A673 (cell line): ENCODE results near the gene PCED1A. TPM values are rescaled to one million over a fixed set of nuclear protein-coding genes. Genes with fewer than 3 reads are reported as not detected.

Experiments used
- BruUV-seq: library from RNA; stranded (reverse); fragments of 400-500 nt; replicated peaks from 2 replicates; lab custom pipeline; 2021; lab: Mats Ljungman, UMichigan
- CTCF ChIA-PET: fragments of 300-600 bp; sonication (Branson Sonifier 250); formaldehyde crosslinking; loops from one replicate; lab custom pipeline; 2022; ENCODE audit warnings: antibody characterized with exemption; lab: Charles Lee
- POLR2A ChIA-PET: fragments of 300-600 bp; sonication (Branson Sonifier 250); formaldehyde crosslinking; loops from one replicate; lab custom pipeline; 2022; ENCODE audit warnings: antibody characterized with exemption; ENCODE audit not compliant: low non-redundant PET; lab: Charles Lee
- DNase-seq: peaks from one replicate; pipeline ENCODE4 v3.0.0-alpha.2; 2015; ENCODE audit warnings: low spot score
- H3K27ac ChIP-seq: fragments of 200-600 bp; sonication (generic); 2 replicates; pipeline ENCODE4 v1.5.1; 2016; ENCODE audit warnings: mixed run types, low read depth, mild to moderate bottlenecking, mixed read lengths, antibody characterized with exemption, low read length; ENCODE audit not compliant: poor library complexity, severe bottlenecking
- H3K27me3 ChIP-seq: fragments of 200-600 bp; sonication (generic); replicated peaks from 2 replicates; pipeline ENCODE4 v1.6.1; 2017; ENCODE audit warnings: mixed run types, low read depth, mild to moderate bottlenecking, mixed read lengths, antibody characterized with exemption, low read length; ENCODE audit not compliant: insufficient read depth, poor library complexity
- H3K36me3 ChIP-seq: fragments of 200-600 bp; sonication (generic); 2 replicates; pipeline ENCODE4 v1.6.1; 2016; ENCODE audit warnings: mixed run types, mild to moderate bottlenecking, mixed read lengths, antibody characterized with exemption, low read length; ENCODE audit not compliant: insufficient read depth, poor library complexity, severe bottlenecking
- H3K4me1 ChIP-seq: fragments of 200-600 bp; sonication (generic); 2 replicates; pipeline ENCODE4 v1.6.1; 2017; ENCODE audit warnings: mixed run types, mild to moderate bottlenecking, mixed read lengths, antibody characterized with exemption, low read length; ENCODE audit not compliant: insufficient read depth, poor library complexity, severe bottlenecking
- H3K4me3 ChIP-seq: fragments of 200-600 bp; sonication (generic); 2 replicates; pipeline ENCODE4 v1.5.1; 2016; ENCODE audit warnings: low read depth, mixed run types, mild to moderate bottlenecking, mixed read lengths, low read length; ENCODE audit not compliant: poor library complexity, severe bottlenecking
- H3K9me3 ChIP-seq: fragments of 200-600 bp; sonication (generic); 2 replicates; pipeline ENCODE4 v1.6.1; 2016; ENCODE audit warnings: mixed run types, low read depth, mild to moderate bottlenecking, mixed read lengths, antibody characterized with exemption, low read length; ENCODE audit not compliant: poor library complexity, severe bottlenecking
- EZH2 ChIP-seq: fragments of 200-600 bp; sonication (generic); IDR thresholded peaks from 2 replicates; pipeline ENCODE4 v1.6.1; 2017; ENCODE audit warnings: borderline replicate concordance, low read depth, mild to moderate bottlenecking, mixed read lengths, antibody characterized with exemption, low read length; ENCODE audit not compliant: poor library complexity, severe bottlenecking
- intact Hi-C: fragments of 100-400 bp; cut with micrococcal nuclease; formaldehyde crosslinking; loops from one replicate; pipeline ENCODE4 v1.10.0; 2022; ENCODE audit not compliant: unreplicated experiment
- total RNA-seq: library from RNA; stranded (reverse); gene quantifications from 2 replicates; pipeline ENCODE4 v1.2.3, GENCODE V29; 2021
- TF ChIP-seq, protein P1 (sequence below): fragments of 300-800, 200-600 bp; sonication (generic); conservative IDR thresholded peaks from 2 replicates; pipeline ENCODE4 v1.5.1; 2017; ENCODE audit warnings: low read depth, mild to moderate bottlenecking, antibody characterized with exemption, low read length, moderate library complexity, mixed read lengths

PCED1A gene
- total RNA-seq, 1 experiment from 2014 or later: 32.8 TPM

DNA sequence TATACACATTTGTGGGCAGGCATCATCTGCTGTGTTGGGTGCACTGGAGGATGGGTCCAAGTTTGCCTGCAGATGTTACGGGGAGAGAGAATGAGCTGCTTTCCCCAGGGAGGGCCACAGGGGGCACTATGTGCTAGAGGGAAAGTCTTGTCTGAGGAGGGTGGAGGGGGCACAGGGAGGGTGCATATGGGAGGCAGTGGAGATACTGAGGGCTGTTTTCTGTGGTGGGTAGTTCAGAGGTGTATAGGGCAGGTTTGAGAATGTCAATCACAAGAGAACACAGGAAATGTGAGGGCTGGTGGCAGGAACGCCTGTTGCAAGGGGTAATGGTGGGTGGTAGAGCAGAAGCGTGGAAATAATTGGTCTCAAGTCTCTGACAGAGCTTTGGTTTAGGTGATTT, 25.2 kb upstream of the PCED1A start:
- POLR2A ChIA-PET: no interaction called here
- H3K27me3 ChIP-seq: no peaks in the 10 kb centered on the region
- no peak overlapping the region for H3K4me3 ChIP-seq
- no peak for TF ChIP-seq EZH2
- TF ChIP-seq, protein P1, sequence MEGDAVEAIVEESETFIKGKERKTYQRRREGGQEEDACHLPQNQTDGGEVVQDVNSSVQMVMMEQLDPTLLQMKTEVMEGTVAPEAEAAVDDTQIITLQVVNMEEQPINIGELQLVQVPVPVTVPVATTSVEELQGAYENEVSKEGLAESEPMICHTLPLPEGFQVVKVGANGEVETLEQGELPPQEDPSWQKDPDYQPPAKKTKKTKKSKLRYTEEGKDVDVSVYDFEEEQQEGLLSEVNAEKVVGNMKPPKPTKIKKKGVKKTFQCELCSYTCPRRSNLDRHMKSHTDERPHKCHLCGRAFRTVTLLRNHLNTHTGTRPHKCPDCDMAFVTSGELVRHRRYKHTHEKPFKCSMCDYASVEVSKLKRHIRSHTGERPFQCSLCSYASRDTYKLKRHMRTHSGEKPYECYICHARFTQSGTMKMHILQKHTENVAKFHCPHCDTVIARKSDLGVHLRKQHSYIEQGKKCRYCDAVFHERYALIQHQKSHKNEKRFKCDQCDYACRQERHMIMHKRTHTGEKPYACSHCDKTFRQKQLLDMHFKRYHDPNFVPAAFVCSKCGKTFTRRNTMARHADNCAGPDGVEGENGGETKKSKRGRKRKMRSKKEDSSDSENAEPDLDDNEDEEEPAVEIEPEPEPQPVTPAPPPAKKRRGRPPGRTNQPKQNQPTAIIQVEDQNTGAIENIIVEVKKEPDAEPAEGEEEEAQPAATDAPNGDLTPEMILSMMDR: no peak
- H3K4me1 ChIP-seq: peaks cover 6% of the 10 kb centered on the region
- H3K36me3 ChIP-seq: peaks cover 12% of the 10 kb centered on the region
- BruUV-seq: no TSS peak
- no peak for DNase-seq
- no peaks in the 10 kb centered on the region for H3K9me3 ChIP-seq
- H3K27ac ChIP-seq: no peak overlapping the region
- CTCF ChIA-PET: no interaction called here
- intact Hi-C loops: no loop called here

- DNase-seq: no peak
- Histone ChIP-seq H3K9me3 (no peaks in the 10 kb centered on the region), H3K4me3 (no peak overlapping the region), H3K27me3 (no peaks in the 10 kb centered on the region), H3K36me3 (peaks cover 12% of the 10 kb centered on the region), H3K4me1 (peaks cover under 1% of the 10 kb centered on the region), H3K27ac (no peak overlapping the region)
- intact Hi-C loops: no loop called here
- ChIA-PET POLR2A (no interaction called here), CTCF (no interaction called here)
- BruUV-seq: no TSS peak
- no peak for TF ChIP-seq EZH2
- TF ChIP-seq, protein P1: no peak
Measured at GRCh38 chr20:2865101-2865500, 24.6 kb upstream of the PCED1A start.

GRCh38 chr20:2864626-2865025, 24.2 kb upstream of the PCED1A start:
- H3K27me3 ChIP-seq: no peaks in the 10 kb centered on the region
- peaks cover 12% of the 10 kb centered on the region for H3K36me3 ChIP-seq
- no peak overlapping the region for H3K27ac ChIP-seq
- POLR2A ChIA-PET: no interaction called here
- no peak for TF ChIP-seq EZH2
- TF ChIP-seq, protein P1: no peak
- BruUV-seq: no TSS peak
- no peaks in the 10 kb centered on the region for H3K4me1 ChIP-seq
- DNase-seq: no peak
- no peaks in the 10 kb centered on the region for H3K9me3 ChIP-seq
- no peak overlapping the region for H3K4me3 ChIP-seq
- CTCF ChIA-PET: no interaction called here
- intact Hi-C loops: no loop called here
